GM12874 (cell line): ENCODE data around the gene HIPK4.

ENCODE experiments used
- CTCF ChIP-seq: IDR thresholded peaks from 2 replicates; pipeline ENCODE4 v1.5.1; 2011; ENCODE audit warnings: low read depth, mild to moderate bottlenecking, control low read depth, low read length, moderate library complexity; ENCODE audit not compliant: insufficient read depth

The HIPK4 gene

GRCh38 chr19:40369797-40370196 lies 20.2 kb downstream of the HIPK4 start:
- no peak for TF ChIP-seq CTCF

GRCh38 chr19:40367577-40368434 lies 22.2 kb downstream of the HIPK4 start:
- no peak for TF ChIP-seq CTCF

GRCh38 chr19:40366697-40367561 lies 23.1 kb downstream of the HIPK4 start:
- no peak for TF ChIP-seq CTCF

- TF ChIP-seq CTCF, result no peak
Measured at GRCh38 chr19:40365613-40366401, 24.2 kb downstream of the HIPK4 start.

- TF ChIP-seq CTCF, result no peak
Measured at GRCh38 chr19:40365010-40365409, 25.0 kb downstream of the HIPK4 start.

- TF ChIP-seq CTCF, result no peak
Measured at GRCh38 chr19:40363069-40363468, 26.9 kb downstream of the HIPK4 start.

GRCh38 chr19:40362160-40362559 lies 27.8 kb downstream of the HIPK4 start:
- no peak for TF ChIP-seq CTCF
